Stimulated activated naive CD8-positive, alpha-beta T cell treated with anti-CD3 and anti-CD28 coated beads, Interleukin-15, amount 100 ng/mL, for 72 hours (primary cell): ENCODE measurements around the gene MTMR6.
A peak's percentile ranks its signal among the peaks of the same experiment; 100 is the strongest.

Experiments used
- ATAC-seq: fragments of 150-1000 bp; cut with Tn5 transposase; 2 replicates; pipeline ENCODE4 v1.10.0; 2021; ENCODE audit warnings: mild to moderate bottlenecking, moderate library complexity
- DNase-seq, 2 donors: peaks; one replicate each; pipeline ENCODE4 v3.0.0; 2021 to 2022
- H3K27ac Mint-ChIP-seq, 2 donors: one replicate each; pipeline ENCODE4 v1.8.0; 2022; ENCODE audit warnings: mild to moderate bottlenecking in 2 of 2, mixed read lengths in 2 of 2, moderate library complexity in 2 of 2
- H3K27me3 Mint-ChIP-seq: one replicate; pipeline ENCODE4 v1.8.0; 2022; ENCODE audit warnings: mixed read lengths
- H3K4me1 Mint-ChIP-seq: one replicate; pipeline ENCODE4 v1.8.0; 2022; ENCODE audit warnings: mild to moderate bottlenecking, mixed read lengths
- H3K4me3 Mint-ChIP-seq, 2 donors: one replicate each; pipeline ENCODE4 v1.8.0; 2022; ENCODE audit warnings: mild to moderate bottlenecking in 2 of 2, mixed read lengths in 2 of 2, moderate library complexity in 1 of 2
- H3K9me3 Mint-ChIP-seq, 2 donors: one replicate each; pipeline ENCODE4 v1.8.0; 2022; ENCODE audit warnings: mixed read lengths in 2 of 2

The MTMR6 gene

GRCh38 chr13:25291691-25292090 is 4.4 kb upstream of the MTMR6 start:
- ATAC-seq (no peak), DNase-seq (no peak)
- Mint-ChIP-seq H3K4me3 (no peak overlapping the region), H3K9me3 (no peaks in the 10 kb centered on the region), H3K4me1 (peaks cover 7% of the 10 kb centered on the region), H3K27ac (no peak overlapping the region), H3K27me3 (peaks cover 25% of the 10 kb centered on the region)

- Mint-ChIP-seq H3K4me1 (peaks cover 29% of the 10 kb centered on the region), H3K4me3 (no peak overlapping the region), H3K27ac (no peak overlapping the region), H3K9me3 (no peaks in the 10 kb centered on the region), H3K27me3 (peaks cover 14% of the 10 kb centered on the region)
- ATAC-seq (no peak), DNase-seq (no peak)
These were observed 1.7 kb upstream of the MTMR6 start for GRCh38 chr13:25288966-25289365.

GRCh38 chr13:25286308-25286968 is 850 bp downstream of the MTMR6 start:
- ATAC-seq (peak; percentile 35), DNase-seq (peak; percentile 25 to 31)
- Mint-ChIP-seq H3K27ac (peak overlapping the region; percentile 96 to 99), H3K27me3 (peaks cover 14% of the 10 kb centered on the region), H3K4me1 (peaks cover 47% of the 10 kb centered on the region), H3K4me3 (peak overlapping the region; percentile 95 to 100), H3K9me3 (no peaks in the 10 kb centered on the region)

- Mint-ChIP-seq H3K4me1 (peaks cover 88% of the 10 kb centered on the region), H3K4me3 (peak overlapping the region; percentile 48 to 57), H3K27me3 (no peaks in the 10 kb centered on the region), H3K9me3 (no peaks in the 10 kb centered on the region), H3K27ac (peak overlapping the region; percentile 37 to 62)
- ATAC-seq (peak; percentile 71), DNase-seq (peak in 1 of 2 donors; percentile 51)
These were observed 5.4 kb downstream of the MTMR6 start for GRCh38 chr13:25281935-25282332.

- Mint-ChIP-seq H3K4me1 (peaks cover 92% of the 10 kb centered on the region), H3K27ac (peak overlapping the region in 1 of 2 donors; percentile 29), H3K27me3 (no peaks in the 10 kb centered on the region), H3K4me3 (peak overlapping the region; percentile 35 to 57), H3K9me3 (no peaks in the 10 kb centered on the region)
- ATAC-seq = peak; percentile 84
- peak in 1 of 2 donors; percentile 42 for DNase-seq
These were observed 5.9 kb downstream of the MTMR6 start for GRCh38 chr13:25281193-25281934.

- ATAC-seq = no peak
- Mint-ChIP-seq H3K27me3 (no peaks in the 10 kb centered on the region), H3K9me3 (no peaks in the 10 kb centered on the region), H3K4me1 (peaks cover 89% of the 10 kb centered on the region), H3K27ac (no peak overlapping the region), H3K4me3 (peak overlapping the region in 1 of 2 donors; percentile 15)
- no peak for DNase-seq
These were observed 6.9 kb downstream of the MTMR6 start for GRCh38 chr13:25280396-25280795.

- Mint-ChIP-seq H3K4me3 (no peak overlapping the region), H3K4me1 (peaks cover 56% of the 10 kb centered on the region), H3K9me3 (no peaks in the 10 kb centered on the region), H3K27me3 (no peaks in the 10 kb centered on the region), H3K27ac (no peak overlapping the region)
- DNase-seq (peak in 1 of 2 donors; percentile 35), ATAC-seq (peak; percentile 94)
These were observed 10.5 kb downstream of the MTMR6 start for GRCh38 chr13:25276748-25277147.

- no peaks in the 10 kb centered on the region for H3K27me3 Mint-ChIP-seq
- DNase-seq = no peak
- H3K4me3 Mint-ChIP-seq = no peak overlapping the region
- no peaks in the 10 kb centered on the region for H3K4me1 Mint-ChIP-seq
- H3K27ac Mint-ChIP-seq = no peak overlapping the region
- ATAC-seq = no peak
- H3K9me3 Mint-ChIP-seq = no peaks in the 10 kb centered on the region
These were observed 18.7 kb downstream of the MTMR6 start for GRCh38 chr13:25268561-25268960.

GRCh38 chr13:25267715-25268114 is 19.6 kb downstream of the MTMR6 start:
- Mint-ChIP-seq H3K4me1 (no peaks in the 10 kb centered on the region), H3K27ac (no peak overlapping the region), H3K27me3 (no peaks in the 10 kb centered on the region), H3K4me3 (no peak overlapping the region), H3K9me3 (no peaks in the 10 kb centered on the region)
- ATAC-seq (peak; percentile 66), DNase-seq (no peak)

GRCh38 chr13:25266706-25267105 is 20.6 kb downstream of the MTMR6 start:
- ATAC-seq (no peak), DNase-seq (no peak)
- Mint-ChIP-seq H3K4me3 (no peak overlapping the region), H3K27ac (no peak overlapping the region), H3K9me3 (no peaks in the 10 kb centered on the region), H3K27me3 (no peaks in the 10 kb centered on the region), H3K4me1 (no peaks in the 10 kb centered on the region)

- Mint-ChIP-seq H3K9me3 (no peaks in the 10 kb centered on the region), H3K4me1 (no peaks in the 10 kb centered on the region), H3K27me3 (no peaks in the 10 kb centered on the region), H3K27ac (peak overlapping the region in 1 of 2 donors; percentile 65), H3K4me3 (no peak overlapping the region)
- DNase-seq (no peak), ATAC-seq (no peak)
These were observed 25.0 kb downstream of the MTMR6 start for GRCh38 chr13:25262261-25262660.

- Mint-ChIP-seq H3K27me3 (no peaks in the 10 kb centered on the region), H3K4me3 (no peak overlapping the region), H3K9me3 (no peaks in the 10 kb centered on the region), H3K4me1 (no peaks in the 10 kb centered on the region), H3K27ac (no peak overlapping the region)
- ATAC-seq (no peak), DNase-seq (no peak)
These were observed 33.6 kb downstream of the MTMR6 start for GRCh38 chr13:25253702-25254101.

- Mint-ChIP-seq H3K27me3 (no peaks in the 10 kb centered on the region), H3K4me1 (no peaks in the 10 kb centered on the region), H3K4me3 (no peak overlapping the region), H3K9me3 (no peaks in the 10 kb centered on the region), H3K27ac (no peak overlapping the region)
- ATAC-seq = no peak
- DNase-seq = no peak
These were observed 34.5 kb downstream of the MTMR6 start for GRCh38 chr13:25252752-25253151.

- Mint-ChIP-seq H3K4me3 (no peak overlapping the region), H3K9me3 (no peaks in the 10 kb centered on the region), H3K4me1 (no peaks in the 10 kb centered on the region), H3K27ac (no peak overlapping the region), H3K27me3 (no peaks in the 10 kb centered on the region)
- ATAC-seq = no peak
- no peak for DNase-seq
These were observed 35.1 kb downstream of the MTMR6 start for GRCh38 chr13:25252225-25252624.

- ATAC-seq (no peak), DNase-seq (no peak)
- no peaks in the 10 kb centered on the region for H3K27me3 Mint-ChIP-seq
These were observed 38.2 kb downstream of the MTMR6 start for GRCh38 chr13:25249001-25249543.

GRCh38 chr13:25248071-25248470 is 39.2 kb downstream of the MTMR6 start:
- Mint-ChIP-seq H3K4me3 (no peak overlapping the region), H3K27me3 (no peaks in the 10 kb centered on the region), H3K27ac (no peak overlapping the region), H3K4me1 (no peaks in the 10 kb centered on the region), H3K9me3 (no peaks in the 10 kb centered on the region)
- DNase-seq (no peak), ATAC-seq (no peak)

More at GRCh38 chr13:25249001-25249543, 38.2 kb downstream of the MTMR6 start:
- Mint-ChIP-seq H3K4me3 (no peak overlapping the region), H3K9me3 (no peaks in the 10 kb centered on the region), H3K27ac (no peak overlapping the region), H3K4me1 (no peaks in the 10 kb centered on the region)
